A549 (cell line): ENCODE measurements around the gene CBFB. TPM values are rescaled to one million over a fixed set of nuclear protein-coding genes. Genes with fewer than 3 reads are reported as not detected.

Experiments
- ATAC-seq, 2 experiments: fragments of 200-7000 bp in 1 of 2; fragments of >200 bp in 1 of 2; cut with Nextera tagmentation in 1 of 2; cut with Tn5 transposase in 1 of 2; 3 replicates each; pipeline versions ENCODE4 v1.8.0 to v1.9.1; 2018 to 2020; ENCODE audit warnings: mild to moderate bottlenecking in 1 of 2, moderate library complexity in 1 of 2
- CTCF ChIA-PET: fragments of 300-600 bp; sonication (Branson Sonifier 250); formaldehyde crosslinking; extraction: SDS; loops from one replicate; lab custom pipeline; 2021; ENCODE audit warnings: antibody characterized with exemption, inconsistent platforms; lab: Yijun Ruan, JAX
- POLR2A ChIA-PET: fragments of 350-600 bp; formaldehyde crosslinking; extraction: SDS; loops from one replicate; lab custom pipeline; 2021; ENCODE audit warnings: antibody characterized with exemption, inconsistent platforms; lab: Yijun Ruan, JAX
- DNase-seq, 2 experiments: peaks; one replicate each; pipeline versions ENCODE4 v3.0.0 to v3.0.0-alpha.2; 2011 to 2016; ENCODE audit warnings: low read depth in 1 of 2, low spot score in 1 of 2
- FAIRE-seq: peaks from 2 replicates; lab custom pipeline; 2011; peaks lifted over from hg19 to GRCh38; lab: Jason Lieb, UNC
- H3K27ac ChIP-seq, 2 experiments: fragments of >200 bp; sonication (Bioruptor Twin); formaldehyde crosslinking; 3 replicates each; pipeline ENCODE4 v1.5.1; 2016 to 2017
- H3K4me1 ChIP-seq: fragments of >200 bp; sonication (Bioruptor Twin); formaldehyde crosslinking; 3 replicates; pipeline ENCODE4 v1.6.1; 2016
- H3K4me2 ChIP-seq: fragments of >200 bp; sonication (Bioruptor Twin); formaldehyde crosslinking; 3 replicates; pipeline ENCODE4 v1.6.1; 2016
- H3K4me3 ChIP-seq: fragments of >200 bp; sonication (Bioruptor Twin); formaldehyde crosslinking; 3 replicates; pipeline ENCODE4 v1.5.1; 2016
- H3K9me3 ChIP-seq: fragments of >200 bp; sonication (Bioruptor Twin); formaldehyde crosslinking; 3 replicates; pipeline ENCODE4 v1.6.1; 2016
- BHLHE40 ChIP-seq: IDR thresholded peaks from 2 replicates; pipeline ENCODE4 v1.6.1; 2012; ENCODE audit warnings: low read depth, low read length, inconsistent platforms
- CEBPB ChIP-seq, 2 experiments: fragments of >200 bp in 1 of 2; sonication (Bioruptor Twin) in 1 of 2; formaldehyde crosslinking in 1 of 2; IDR thresholded peaks; 2 replicates each; pipeline ENCODE4 v1.6.1; 2012 to 2016
- CHD2 ChIP-seq: fragments of 150-350 bp; IDR thresholded peaks from 2 replicates; pipeline ENCODE4 v1.6.1; 2014; ENCODE audit warnings: low read length; ENCODE audit not compliant: partially characterized antibody
- ESRRA ChIP-seq: fragments of 150-350 bp; IDR thresholded peaks from 2 replicates; pipeline ENCODE4 v1.6.1; 2014; ENCODE audit warnings: mild to moderate bottlenecking, low read length, borderline replicate concordance
- HDAC2 ChIP-seq: fragments of 200-600 bp; sonication (generic); IDR thresholded peaks from 2 replicates; pipeline ENCODE4 v1.6.1; 2016
- HES2 ChIP-seq: fragments of >200 bp; sonication (Bioruptor Twin); formaldehyde crosslinking; IDR thresholded peaks from 2 replicates; pipeline ENCODE4 v1.6.1; 2016
- HEYL ChIP-seq: fragments of 250-450 bp; sonication (Bioruptor Pico); IDR thresholded peaks from 2 replicates; pipeline ENCODE4 v1.8.0; 2021; ENCODE audit warnings: mild to moderate bottlenecking, moderate library complexity
- HOXB13 ChIP-seq: fragments of 250-450 bp; sonication (Bioruptor Pico); IDR thresholded peaks from 2 replicates; pipeline ENCODE4 v1.5.0; 2020; ENCODE audit warnings: low read depth, mild to moderate bottlenecking, moderate library complexity
- HOXB5 ChIP-seq: fragments of 250-450 bp; sonication (Bioruptor Pico); IDR thresholded peaks from 2 replicates; pipeline ENCODE4 v1.5.0; 2020; ENCODE audit warnings: mild to moderate bottlenecking, moderate library complexity
- JUN ChIP-seq, 2 experiments: fragments of >200 bp; sonication (Bioruptor Twin); formaldehyde crosslinking; IDR thresholded peaks; 2 replicates in 1 of 2; 3 replicates in 1 of 2; pipeline ENCODE4 v1.6.1; 2016 to 2017
- MAFK ChIP-seq: fragments of 450-650 bp; IDR thresholded peaks from 2 replicates; pipeline ENCODE4 v1.6.1; 2014; ENCODE audit not compliant: partially characterized antibody
- MAX ChIP-seq: IDR thresholded peaks from 2 replicates; pipeline ENCODE4 v1.6.1; 2012
- MYC ChIP-seq: IDR thresholded peaks from 2 replicates; pipeline ENCODE4 v1.6.1; 2012; ENCODE audit warnings: mild to moderate bottlenecking, inconsistent platforms, low read length, improper control_type of control experiment, borderline replicate concordance
- NFE2L2 ChIP-seq: fragments of 150-350 bp; conservative IDR thresholded peaks from 2 replicates; pipeline ENCODE4 v1.6.1; 2014; ENCODE audit warnings: low read length
- NR3C1 ChIP-seq: fragments of >200 bp; sonication (Bioruptor Twin); formaldehyde crosslinking; IDR thresholded peaks from 3 replicates; pipeline ENCODE4 v1.6.1; 2017
- POLR2AphosphoS2 ChIP-seq: conservative IDR thresholded peaks from 2 replicates; pipeline ENCODE4 v1.6.1; 2012; ENCODE audit warnings: low read length, improper control_type of control experiment, inconsistent platforms
- USF2 ChIP-seq: fragments of 450-650 bp; IDR thresholded peaks from 2 replicates; pipeline ENCODE4 v1.6.1; 2014; ENCODE audit warnings: antibody characterized with exemption
- ZC3H11A ChIP-seq: fragments of 450-650 bp; IDR thresholded peaks from 2 replicates; pipeline ENCODE4 v1.6.1; 2014; ENCODE audit warnings: antibody characterized with exemption, mild to moderate bottlenecking
- ZFP36 ChIP-seq: fragments of 450-650 bp; IDR thresholded peaks from 2 replicates; pipeline ENCODE4 v1.6.1; 2014; ENCODE audit warnings: borderline replicate concordance; ENCODE audit not compliant: partially characterized antibody
- ZSCAN20 ChIP-seq: fragments of 250-450 bp; sonication (Bioruptor Pico); IDR thresholded peaks from 2 replicates; pipeline ENCODE4 v1.8.0; 2022; ENCODE audit warnings: mild to moderate bottlenecking, moderate library complexity
- WGBS: methylation state at CpG from one replicate; pipeline ENCODE4 v1.1.6; 2017; ENCODE audit errors: missing lambda C conversion rate; 5-methylcytosine and 5-hydroxymethylcytosine counted together
- polyA plus RNA-seq, 4 experiments: library from polyadenylated mRNA; depleted of rRNA in 3 of 4; stranded (reverse); fragments of >200 nt; fragmentation: RNase III in 1 of 4; extraction: RNeasy Plus Mini Kit Qiagen cat#74134 plus additional on column Dnase treatment in 1 of 4; gene quantifications; 2 replicates in 3 of 4; 3 replicates in 1 of 4; pipeline ENCODE4 v1.2.3, GENCODE V29; 2011 to 2017
- TF ChIP-seq, protein P1 (sequence below): IDR thresholded peaks from 2 replicates; pipeline ENCODE4 v1.6.1; 2012

CBFB gene
- polyA plus RNA-seq, 2 of the 4 experiments (the other 2 are of a cell fraction) = 27.7 to 61.3 TPM

DNA sequence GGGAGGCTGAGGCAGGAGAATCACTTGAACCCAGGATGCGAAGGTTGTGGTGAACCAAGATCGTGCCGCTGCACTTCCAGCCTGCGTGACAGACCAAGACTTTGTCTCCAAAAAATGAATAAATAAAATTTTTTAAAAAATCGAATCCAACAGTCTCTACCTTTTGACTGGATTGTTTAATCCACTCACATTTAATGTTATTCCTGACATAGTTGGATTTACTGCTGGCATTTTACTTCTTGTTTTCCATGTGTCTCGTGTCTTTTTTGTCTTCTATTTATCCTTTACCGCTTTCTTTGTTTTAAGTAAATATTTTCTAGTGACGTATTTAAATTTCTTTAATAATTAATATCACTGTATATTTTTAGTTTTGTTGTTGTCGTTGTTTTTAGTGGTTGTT is 45.9 kb upstream of the CBFB start:
- Histone ChIP-seq H3K9me3 (no peaks in the 10 kb centered on the region), H3K4me1 (peaks cover 4% of the 10 kb centered on the region; the same call in 1 of the 3 replicates), H3K4me2 (no peak overlapping the region), H3K27ac (no peak overlapping the region), H3K4me3 (no peak overlapping the region)
- ATAC-seq (no peak), FAIRE-seq (no peak), DNase-seq (no peak)
- 66% methylated on average over 9 of the region's 9 CpGs for WGBS
- ChIA-PET CTCF (interaction anchor here (0.8 to 2.6 kb wide), 14 partner anchors 8 to 204 kb away, joined by 3 to 10 read pairs (median 4); partner anchors contain the start of genes FBXL8, NOL3 and TRADD), POLR2A (no interaction called here)
- TF ChIP-seq MAX (no peak), MAFK (no peak), HES2 (no peak), HEYL (CRISPR knock-in tag) (no peak), ZC3H11A (no peak), POLR2AphosphoS2 (no peak), USF2 (no peak), ZFP36 (no peak), HDAC2 (no peak), ESRRA (no peak), CEBPB (IDR thresholded peaks at IDR 0.05) (no peak), CHD2 (no peak), ZSCAN20 (CRISPR knock-in tag) (no peak), HOXB5 (CRISPR knock-in tag) (no peak), BHLHE40 (no peak), NR3C1 (no peak), MYC (no peak)
- TF ChIP-seq, protein P1, sequence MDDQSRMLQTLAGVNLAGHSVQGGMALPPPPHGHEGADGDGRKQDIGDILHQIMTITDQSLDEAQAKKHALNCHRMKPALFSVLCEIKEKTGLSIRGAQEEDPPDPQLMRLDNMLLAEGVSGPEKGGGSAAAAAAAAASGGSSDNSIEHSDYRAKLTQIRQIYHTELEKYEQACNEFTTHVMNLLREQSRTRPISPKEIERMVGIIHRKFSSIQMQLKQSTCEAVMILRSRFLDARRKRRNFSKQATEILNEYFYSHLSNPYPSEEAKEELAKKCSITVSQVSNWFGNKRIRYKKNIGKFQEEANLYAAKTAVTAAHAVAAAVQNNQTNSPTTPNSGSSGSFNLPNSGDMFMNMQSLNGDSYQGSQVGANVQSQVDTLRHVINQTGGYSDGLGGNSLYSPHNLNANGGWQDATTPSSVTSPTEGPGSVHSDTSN = no peak

GRCh38 chr16:66984892-66985311 is 44.0 kb upstream of the CBFB start:
- no peak; a peak in 1 of 6 replicates for ATAC-seq
- no peak overlapping the region for H3K27ac ChIP-seq
- CTCF ChIA-PET = interaction anchor here (0.9 to 2.6 kb wide), 8 partner anchors 9 to 200 kb away, joined by 3 to 11 read pairs (median 6); no protein-coding TSS in a partner anchor
- FAIRE-seq = no peak
- POLR2A ChIA-PET = no interaction called here
- H3K4me3 ChIP-seq = no peak overlapping the region
- no peak for DNase-seq
- H3K4me2 ChIP-seq = no peak overlapping the region
- 74% methylated on average over 4 of the region's 4 CpGs for WGBS
- TF ChIP-seq CHD2 (no peak), JUN (IDR thresholded peaks at IDR 0.05) (no peak)
- TF ChIP-seq, all 56 proteins: peak for 0
- Histone ChIP-seq H3K4me1 (peaks cover 4% of the 10 kb centered on the region; the same call in 1 of the 3 replicates), H3K9me3 (no peaks in the 10 kb centered on the region)

DNA sequence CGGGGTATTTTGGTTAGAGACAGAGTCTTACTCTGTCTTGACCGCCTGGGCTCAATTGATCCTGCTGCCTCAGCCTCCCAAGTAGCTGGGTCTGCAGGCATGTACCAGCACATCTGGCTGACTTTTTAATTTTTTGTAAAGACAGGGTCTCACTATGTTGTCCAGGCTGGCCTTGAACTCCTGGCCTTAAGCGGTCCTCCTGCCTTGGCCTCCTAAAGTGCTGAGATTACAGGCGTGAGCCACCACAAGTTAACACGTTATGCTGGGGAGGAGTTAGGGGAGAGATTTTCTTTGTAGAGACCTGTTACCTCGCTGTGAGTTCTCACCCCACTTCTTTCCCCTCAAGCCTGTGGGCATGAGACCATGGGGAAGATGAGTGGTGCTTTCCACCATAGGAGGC is 42.4 kb upstream of the CBFB start:
- no peak overlapping the region for H3K4me2 ChIP-seq
- 93% methylated on average over 6 of the region's 6 CpGs for WGBS
- ATAC-seq = no peak
- no peak overlapping the region for H3K4me3 ChIP-seq
- TF ChIP-seq MYC (no peak), HOXB13 (CRISPR knock-in tag) (no peak), HOXB5 (CRISPR knock-in tag) (no peak), NFE2L2 (no peak), HEYL (CRISPR knock-in tag) (no peak)
- FAIRE-seq = no peak
- H3K4me1 ChIP-seq = peaks cover 4% of the 10 kb centered on the region; the same call in 1 of the 3 replicates
- no peak overlapping the region; a peak in 1 of 6 replicates for H3K27ac ChIP-seq
- no peak for DNase-seq
- POLR2A ChIA-PET = no interaction called here
- CTCF ChIA-PET = interaction anchor here (1.1 to 9.5 kb wide), 6 partner anchors 7 to 198 kb away, joined by 3 to 68 read pairs (median 6); no protein-coding TSS in a partner anchor
- H3K9me3 ChIP-seq = no peaks in the 10 kb centered on the region
